Hepatocyte (in vitro differentiated cells): ENCODE measurements around the gene NFIL3. TPM values are rescaled to one million over a fixed set of nuclear protein-coding genes. Genes with fewer than 3 reads are reported as not detected.

ENCODE experiments used
- DNase-seq: peaks from one replicate; pipeline ENCODE4 v3.0.0-alpha.2; 2016; ENCODE audit warnings: low spot score
- H2AFZ ChIP-seq: fragments of 200-600 bp; sonication (generic); 2 replicates; pipeline ENCODE4 v1.6.0; 2016; ENCODE audit warnings: antibody characterized with exemption, mild to moderate bottlenecking
- H3K27ac ChIP-seq: fragments of 200-600 bp; sonication (generic); 2 replicates; pipeline ENCODE4 v1.5.1; 2016; ENCODE audit warnings: mild to moderate bottlenecking
- H3K27me3 ChIP-seq: fragments of 200-600 bp; sonication (generic); 2 replicates; pipeline ENCODE4 v1.6.1; 2016
- H3K36me3 ChIP-seq: fragments of 200-600 bp; sonication (generic); replicated peaks from 2 replicates; pipeline ENCODE4 v1.5.1; 2016; ENCODE audit warnings: low read depth; ENCODE audit not compliant: insufficient read depth
- H3K4me1 ChIP-seq: fragments of 200-600 bp; sonication (generic); 2 replicates; pipeline ENCODE4 v1.5.1; 2016; ENCODE audit warnings: mild to moderate bottlenecking, moderate library complexity; ENCODE audit not compliant: insufficient read depth
- H3K4me2 ChIP-seq: fragments of 200-600 bp; sonication (generic); 2 replicates; pipeline ENCODE4 v1.6.0; 2016
- H3K4me3 ChIP-seq: fragments of 200-600 bp; sonication (generic); 2 replicates; pipeline ENCODE4 v1.5.1; 2016; ENCODE audit warnings: mild to moderate bottlenecking
- H3K79me2 ChIP-seq: fragments of 200-600 bp; sonication (generic); 2 replicates; pipeline ENCODE4 v1.6.0; 2017; ENCODE audit warnings: mild to moderate bottlenecking
- H3K9me2 ChIP-seq: fragments of 200-600 bp; sonication (generic); replicated peaks from 2 replicates; pipeline ENCODE4 v1.6.0; 2017; ENCODE audit warnings: mild to moderate bottlenecking; ENCODE audit not compliant: insufficient read depth
- H3K9me3 ChIP-seq: fragments of 200-600 bp; sonication (generic); 2 replicates; pipeline ENCODE4 v1.5.1; 2016; ENCODE audit warnings: low read depth, mild to moderate bottlenecking
- H4K20me1 ChIP-seq: fragments of 200-600 bp; sonication (generic); 2 replicates; pipeline ENCODE4 v1.6.0; 2016; ENCODE audit warnings: mild to moderate bottlenecking; ENCODE audit not compliant: insufficient read depth, poor library complexity, severe bottlenecking
- CTCF ChIP-seq: fragments of 200-600 bp; sonication (generic); IDR thresholded peaks from 2 replicates; pipeline ENCODE4 v1.5.1; 2016; ENCODE audit warnings: antibody characterized with exemption, mild to moderate bottlenecking; ENCODE audit not compliant: poor library complexity
- EZH2 ChIP-seq: fragments of 200-600 bp; sonication (generic); IDR thresholded peaks from 2 replicates; pipeline ENCODE4 v1.6.1; 2016; ENCODE audit warnings: antibody characterized with exemption, mild to moderate bottlenecking, borderline replicate concordance
- EZH2phosphoT487 ChIP-seq: fragments of 200-600 bp; sonication (generic); IDR thresholded peaks from one replicate; pipeline ENCODE4 v1.6.1; 2018; ENCODE audit warnings: antibody characterized with exemption, mild to moderate bottlenecking, low read depth, moderate library complexity; ENCODE audit not compliant: unreplicated experiment, severe bottlenecking
- WGBS: methylation state at CpG from one replicate; pipeline ENCODE4 v1.1.6; 2016; ENCODE audit warnings: low lambda C conversion rate; ENCODE audit errors: missing lambda C conversion rate; 5-methylcytosine and 5-hydroxymethylcytosine counted together
- polyA plus RNA-seq: library from polyadenylated mRNA; unstranded; fragments of >200 nt; fragmentation: Nextera tagmentation; extraction: Ambion mirVana; gene quantifications from 2 replicates; pipeline ENCODE4 v1.2.1, GENCODE V29; 2016
- total RNA-seq: library from RNA; depleted of rRNA; stranded (reverse); fragments of >200 nt; gene quantifications from 2 replicates; pipeline ENCODE4 v1.2.3, GENCODE V29; 2014

NFIL3 gene
- total and polyA plus RNA-seq, 2 experiments from 2014 or later, result 69.6 to 99.6 TPM

GRCh38 chr9:91417602-91418214, 5.9 kb downstream of the NFIL3 start:
- H3K9me3 ChIP-seq, result no peaks in the 10 kb centered on the region
- no peak overlapping the region for H2AFZ ChIP-seq
- H3K36me3 ChIP-seq, result no peaks in the 10 kb centered on the region
- H3K4me2 ChIP-seq, result peak overlapping the region; percentile 74
- WGBS, result 83% methylated on average over 9 of the region's 9 CpGs
- peaks cover 36% of the 10 kb centered on the region for H3K4me1 ChIP-seq
- peak overlapping the region; percentile 62 for H3K27ac ChIP-seq
- TF ChIP-seq EZH2phosphoT487 (no peak), EZH2 (no peak), CTCF (no peak)
- H3K9me2 ChIP-seq, result no peaks in the 10 kb centered on the region
- peaks cover 98% of the 10 kb centered on the region for H3K79me2 ChIP-seq
- H3K27me3 ChIP-seq, result no peaks in the 10 kb centered on the region
- H4K20me1 ChIP-seq, result peaks cover 85% of the 10 kb centered on the region
- no peak for DNase-seq
- H3K4me3 ChIP-seq, result no peak overlapping the region

DNA sequence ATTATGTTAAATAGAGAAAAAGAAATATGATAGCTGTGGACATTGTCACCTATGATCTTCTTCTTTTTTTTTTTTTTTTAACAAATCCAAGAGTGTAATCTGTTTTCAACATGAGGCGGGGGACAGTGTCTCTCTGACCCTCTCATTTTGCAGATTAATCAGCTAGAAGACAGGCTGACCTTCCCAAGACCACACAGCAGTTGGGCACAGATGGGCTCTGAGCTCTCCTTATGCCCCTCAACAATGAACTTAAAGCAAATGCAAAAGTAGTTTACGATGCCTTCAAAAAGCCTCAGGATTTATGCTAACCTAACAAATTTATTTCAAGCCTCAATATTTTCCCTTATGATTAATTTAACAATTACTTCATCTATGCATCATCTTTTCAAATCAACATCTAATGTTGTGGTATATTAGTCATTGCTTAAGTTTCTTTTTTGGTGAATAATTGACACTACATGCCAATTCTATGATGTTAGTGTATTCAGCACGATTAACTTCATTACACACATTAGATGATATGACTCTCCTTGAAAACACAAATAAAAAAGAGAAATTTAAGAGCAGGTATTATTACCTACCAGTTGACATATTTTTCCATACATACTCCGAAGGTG, 7.4 kb downstream of the NFIL3 start:
- H3K27ac ChIP-seq, result no peak overlapping the region
- no peak overlapping the region for H2AFZ ChIP-seq
- no peak for DNase-seq
- no peaks in the 10 kb centered on the region for H3K36me3 ChIP-seq
- H4K20me1 ChIP-seq, result peaks cover 90% of the 10 kb centered on the region
- peak overlapping the region; percentile 6 for H3K4me2 ChIP-seq
- WGBS, result 96% methylated on average over 4 of the region's 4 CpGs
- peaks cover 98% of the 10 kb centered on the region for H3K79me2 ChIP-seq
- H3K9me2 ChIP-seq, result no peaks in the 10 kb centered on the region
- H3K4me1 ChIP-seq, result peaks cover 36% of the 10 kb centered on the region
- H3K9me3 ChIP-seq, result no peaks in the 10 kb centered on the region
- TF ChIP-seq EZH2phosphoT487 (no peak), EZH2 (no peak), CTCF (no peak)
- H3K4me3 ChIP-seq, result no peak overlapping the region
- H3K27me3 ChIP-seq, result no peaks in the 10 kb centered on the region

DNA sequence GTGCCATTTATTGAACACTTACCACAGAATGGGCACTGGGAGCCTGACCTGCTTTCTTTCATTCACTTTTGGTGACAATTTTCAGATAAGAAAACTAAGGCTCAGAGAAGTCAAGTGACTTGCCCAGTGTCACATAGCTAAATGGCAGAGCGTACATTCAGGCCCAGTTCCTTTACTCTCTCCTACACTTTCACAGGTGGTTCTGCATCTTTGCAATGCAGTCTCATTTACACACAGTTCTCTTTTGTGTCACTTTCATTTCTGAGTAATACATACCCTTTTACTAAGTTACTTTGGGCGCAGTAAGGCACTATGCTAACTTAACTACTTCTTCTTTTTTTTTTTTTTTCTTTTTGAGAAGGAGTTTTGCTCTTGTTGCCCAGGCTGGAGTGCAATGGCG, 8.3 kb downstream of the NFIL3 start:
- H4K20me1 ChIP-seq, result peaks cover 92% of the 10 kb centered on the region
- H3K4me2 ChIP-seq, result no peak overlapping the region
- no peak for TF ChIP-seq EZH2phosphoT487
- TF ChIP-seq EZH2, result no peak
- TF ChIP-seq CTCF, result no peak
- peaks cover 33% of the 10 kb centered on the region for H3K4me1 ChIP-seq
- H2AFZ ChIP-seq, result no peak overlapping the region
- DNase-seq, result no peak
- no peaks in the 10 kb centered on the region for H3K9me3 ChIP-seq
- H3K27me3 ChIP-seq, result no peaks in the 10 kb centered on the region
- 98% methylated on average over 3 of the region's 3 CpGs for WGBS
- H3K4me3 ChIP-seq, result no peak overlapping the region
- no peaks in the 10 kb centered on the region for H3K36me3 ChIP-seq
- H3K9me2 ChIP-seq, result no peaks in the 10 kb centered on the region
- H3K27ac ChIP-seq, result no peak overlapping the region
- peaks cover 98% of the 10 kb centered on the region for H3K79me2 ChIP-seq
